Neural cell (in vitro differentiated cells): ENCODE measurements around the gene RBM25. TPM values are rescaled to one million over a fixed set of nuclear protein-coding genes. Genes with fewer than 3 reads are reported as not detected.

Experiments used
- H2AFZ ChIP-seq: fragments of 200-600, 300-800 bp; sonication (generic), shearing (Covaris generic); 2 replicates; pipeline ENCODE4 v1.6.0; 2014; ENCODE audit warnings: low read depth, mild to moderate bottlenecking, antibody characterized with exemption, low read length, moderate library complexity
- H3F3A ChIP-seq: fragments of 200-600 bp; shearing (Covaris generic); 2 replicates; pipeline ENCODE4 v1.6.1; 2016; ENCODE audit warnings: mild to moderate bottlenecking, moderate library complexity, mixed read lengths, antibody characterized with exemption, low read length; ENCODE audit not compliant: insufficient read depth, poor library complexity, severe bottlenecking
- H3K27ac ChIP-seq: fragments of 200-600, 300-800 bp; sonication (generic), shearing (Covaris generic); 2 replicates; pipeline ENCODE4 v1.5.1; 2014; ENCODE audit warnings: mild to moderate bottlenecking, low read length, moderate library complexity
- H3K27me3 ChIP-seq: fragments of 300-800, 200-600 bp; sonication (generic), shearing (Covaris generic); 2 replicates; pipeline ENCODE4 v1.6.0; 2014; ENCODE audit warnings: mild to moderate bottlenecking, low read depth, low read length, moderate library complexity; ENCODE audit not compliant: insufficient read depth
- H3K36me3 ChIP-seq: fragments of 300-800, 200-600 bp; sonication (generic), shearing (Covaris generic); 2 replicates; pipeline ENCODE4 v1.5.1; 2014; ENCODE audit warnings: mild to moderate bottlenecking, antibody characterized with exemption, low read length, moderate library complexity; ENCODE audit not compliant: insufficient read depth
- H3K4me2 ChIP-seq: fragments of 300-800, 200-600 bp; sonication (generic), shearing (Covaris generic); 2 replicates; pipeline ENCODE4 v1.6.0; 2014; ENCODE audit warnings: mild to moderate bottlenecking, low read length
- H3K4me3 ChIP-seq: fragments of 300-800, 200-600 bp; sonication (generic), shearing (Covaris generic); 2 replicates; pipeline ENCODE4 v1.5.1; 2014; ENCODE audit warnings: mild to moderate bottlenecking, low read length, moderate library complexity
- H3K79me2 ChIP-seq: fragments of 200-600 bp; shearing (Covaris generic); replicated peaks from 2 replicates; pipeline ENCODE4 v1.6.0; 2014; ENCODE audit warnings: mild to moderate bottlenecking, low read length, moderate library complexity; ENCODE audit not compliant: insufficient read depth
- H3K9ac ChIP-seq: fragments of 300-800, 200-600 bp; sonication (generic), shearing (Covaris generic); 2 replicates; pipeline ENCODE4 v1.6.1; 2016; ENCODE audit warnings: mild to moderate bottlenecking, low read length, mixed read lengths
- H3K9me2 ChIP-seq: fragments of 200-600 bp; shearing (Covaris generic); 2 replicates; pipeline ENCODE4 v1.6.1; 2016; ENCODE audit warnings: mild to moderate bottlenecking, low read length, mixed read lengths; ENCODE audit not compliant: insufficient read depth
- H3K9me3 ChIP-seq: fragments of 200-600, 300-800 bp; sonication (generic), shearing (Covaris generic); 2 replicates; pipeline ENCODE4 v1.6.1; 2016; ENCODE audit warnings: mild to moderate bottlenecking, mixed run types, low read length, moderate library complexity, mixed read lengths
- H4K20me1 ChIP-seq: fragments of 200-600 bp; shearing (Covaris generic); 2 replicates; pipeline ENCODE4 v1.6.1; 2016; ENCODE audit warnings: mild to moderate bottlenecking, mixed run types; ENCODE audit not compliant: insufficient read depth
- EP300 ChIP-seq: fragments of 450-650 bp; conservative IDR thresholded peaks from 2 replicates; pipeline ENCODE4 v1.6.1; 2014; ENCODE audit warnings: antibody characterized with exemption, mild to moderate bottlenecking, moderate library complexity; ENCODE audit not compliant: poor library complexity, severe bottlenecking
- EZH2 ChIP-seq: fragments of 200-600, 300-800 bp; shearing (Covaris generic), sonication (generic); IDR thresholded peaks from 2 replicates; pipeline ENCODE4 v1.6.1; 2014; ENCODE audit warnings: antibody characterized with exemption, low read length, borderline replicate concordance, mild to moderate bottlenecking; ENCODE audit not compliant: insufficient read depth, poor library complexity, severe bottlenecking
- MXI1 ChIP-seq: fragments of 450-650 bp; conservative IDR thresholded peaks from 2 replicates; pipeline ENCODE4 v1.6.1; 2014; ENCODE audit warnings: antibody characterized with exemption, mild to moderate bottlenecking; ENCODE audit not compliant: poor library complexity, severe bottlenecking
- POLR2AphosphoS5 ChIP-seq: IDR thresholded peaks from 2 replicates; pipeline ENCODE4 v1.6.1; 2012
- RAD21 ChIP-seq: fragments of 450-650 bp; conservative IDR thresholded peaks from 2 replicates; pipeline ENCODE4 v1.6.1; 2014; ENCODE audit warnings: antibody characterized with exemption, mild to moderate bottlenecking, moderate library complexity
- SMC3 ChIP-seq: fragments of 450-650 bp; conservative IDR thresholded peaks from 2 replicates; pipeline ENCODE4 v1.6.1; 2014; ENCODE audit warnings: antibody characterized with exemption, mild to moderate bottlenecking, moderate library complexity; ENCODE audit not compliant: poor library complexity
- TAF1 ChIP-seq: IDR thresholded peaks from 2 replicates; pipeline ENCODE4 v1.6.1; 2012; ENCODE audit warnings: low read depth
- polyA plus RNA-seq: library from polyadenylated mRNA; depleted of rRNA; stranded (reverse); fragments of >200 nt; gene quantifications from 2 replicates; pipeline ENCODE4 v1.2.3, GENCODE V29; 2014
- TF ChIP-seq, protein P1 (sequence below): fragments of 450-650 bp; IDR thresholded peaks from 2 replicates; pipeline ENCODE4 v1.5.1; 2014; ENCODE audit warnings: antibody characterized with exemption, mild to moderate bottlenecking, moderate library complexity; ENCODE audit not compliant: poor library complexity, severe bottlenecking
- TF ChIP-seq, protein P2 (sequence below): IDR thresholded peaks from 2 replicates; pipeline ENCODE4 v1.6.1; 2012; ENCODE audit warnings: borderline replicate concordance

RBM25 gene
- polyA plus RNA-seq, 1 donor from 2014 or later: 206 TPM

DNA sequence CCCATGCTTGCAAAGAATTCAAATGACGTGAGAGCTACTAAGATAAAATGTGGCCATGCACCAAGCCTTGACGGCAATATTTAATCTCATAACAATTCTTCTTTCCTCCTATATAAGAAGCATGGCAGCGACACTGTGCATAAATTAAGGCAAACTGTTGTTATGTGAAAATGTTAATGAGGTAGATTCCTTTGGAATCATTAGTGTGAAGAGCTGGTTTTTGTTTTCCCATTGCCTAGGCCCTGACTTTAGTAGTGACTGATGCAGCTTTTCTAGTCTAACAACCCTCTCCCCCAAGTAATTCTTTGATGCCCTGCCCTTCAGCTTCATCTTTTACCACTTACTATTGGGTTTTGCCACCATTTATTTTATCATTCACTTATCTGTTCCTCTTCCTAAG lies 67.4 kb downstream of the RBM25 start:
- H3K36me3 ChIP-seq: no peaks in the 10 kb centered on the region
- H3K9me3 ChIP-seq: no peaks in the 10 kb centered on the region
- H4K20me1 ChIP-seq: no peaks in the 10 kb centered on the region
- no peak overlapping the region for H3K9ac ChIP-seq
- TF ChIP-seq, protein P1, sequence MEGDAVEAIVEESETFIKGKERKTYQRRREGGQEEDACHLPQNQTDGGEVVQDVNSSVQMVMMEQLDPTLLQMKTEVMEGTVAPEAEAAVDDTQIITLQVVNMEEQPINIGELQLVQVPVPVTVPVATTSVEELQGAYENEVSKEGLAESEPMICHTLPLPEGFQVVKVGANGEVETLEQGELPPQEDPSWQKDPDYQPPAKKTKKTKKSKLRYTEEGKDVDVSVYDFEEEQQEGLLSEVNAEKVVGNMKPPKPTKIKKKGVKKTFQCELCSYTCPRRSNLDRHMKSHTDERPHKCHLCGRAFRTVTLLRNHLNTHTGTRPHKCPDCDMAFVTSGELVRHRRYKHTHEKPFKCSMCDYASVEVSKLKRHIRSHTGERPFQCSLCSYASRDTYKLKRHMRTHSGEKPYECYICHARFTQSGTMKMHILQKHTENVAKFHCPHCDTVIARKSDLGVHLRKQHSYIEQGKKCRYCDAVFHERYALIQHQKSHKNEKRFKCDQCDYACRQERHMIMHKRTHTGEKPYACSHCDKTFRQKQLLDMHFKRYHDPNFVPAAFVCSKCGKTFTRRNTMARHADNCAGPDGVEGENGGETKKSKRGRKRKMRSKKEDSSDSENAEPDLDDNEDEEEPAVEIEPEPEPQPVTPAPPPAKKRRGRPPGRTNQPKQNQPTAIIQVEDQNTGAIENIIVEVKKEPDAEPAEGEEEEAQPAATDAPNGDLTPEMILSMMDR: no peak
- TF ChIP-seq POLR2AphosphoS5 (no peak), EZH2 (no peak), SMC3 (no peak), MXI1 (no peak), TAF1 (no peak), RAD21 (no peak), EP300 (no peak)
- TF ChIP-seq, protein P2, sequence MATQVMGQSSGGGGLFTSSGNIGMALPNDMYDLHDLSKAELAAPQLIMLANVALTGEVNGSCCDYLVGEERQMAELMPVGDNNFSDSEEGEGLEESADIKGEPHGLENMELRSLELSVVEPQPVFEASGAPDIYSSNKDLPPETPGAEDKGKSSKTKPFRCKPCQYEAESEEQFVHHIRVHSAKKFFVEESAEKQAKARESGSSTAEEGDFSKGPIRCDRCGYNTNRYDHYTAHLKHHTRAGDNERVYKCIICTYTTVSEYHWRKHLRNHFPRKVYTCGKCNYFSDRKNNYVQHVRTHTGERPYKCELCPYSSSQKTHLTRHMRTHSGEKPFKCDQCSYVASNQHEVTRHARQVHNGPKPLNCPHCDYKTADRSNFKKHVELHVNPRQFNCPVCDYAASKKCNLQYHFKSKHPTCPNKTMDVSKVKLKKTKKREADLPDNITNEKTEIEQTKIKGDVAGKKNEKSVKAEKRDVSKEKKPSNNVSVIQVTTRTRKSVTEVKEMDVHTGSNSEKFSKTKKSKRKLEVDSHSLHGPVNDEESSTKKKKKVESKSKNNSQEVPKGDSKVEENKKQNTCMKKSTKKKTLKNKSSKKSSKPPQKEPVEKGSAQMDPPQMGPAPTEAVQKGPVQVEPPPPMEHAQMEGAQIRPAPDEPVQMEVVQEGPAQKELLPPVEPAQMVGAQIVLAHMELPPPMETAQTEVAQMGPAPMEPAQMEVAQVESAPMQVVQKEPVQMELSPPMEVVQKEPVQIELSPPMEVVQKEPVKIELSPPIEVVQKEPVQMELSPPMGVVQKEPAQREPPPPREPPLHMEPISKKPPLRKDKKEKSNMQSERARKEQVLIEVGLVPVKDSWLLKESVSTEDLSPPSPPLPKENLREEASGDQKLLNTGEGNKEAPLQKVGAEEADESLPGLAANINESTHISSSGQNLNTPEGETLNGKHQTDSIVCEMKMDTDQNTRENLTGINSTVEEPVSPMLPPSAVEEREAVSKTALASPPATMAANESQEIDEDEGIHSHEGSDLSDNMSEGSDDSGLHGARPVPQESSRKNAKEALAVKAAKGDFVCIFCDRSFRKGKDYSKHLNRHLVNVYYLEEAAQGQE: no peak
- no peak overlapping the region for H3K4me3 ChIP-seq
- no peaks in the 10 kb centered on the region for H3K79me2 ChIP-seq
- H3K4me2 ChIP-seq: no peak overlapping the region
- H3K27me3 ChIP-seq: no peaks in the 10 kb centered on the region
- H3F3A ChIP-seq: no peaks in the 10 kb centered on the region
- H2AFZ ChIP-seq: no peak overlapping the region
- no peak overlapping the region for H3K27ac ChIP-seq
- H3K9me2 ChIP-seq: no peaks in the 10 kb centered on the region

DNA sequence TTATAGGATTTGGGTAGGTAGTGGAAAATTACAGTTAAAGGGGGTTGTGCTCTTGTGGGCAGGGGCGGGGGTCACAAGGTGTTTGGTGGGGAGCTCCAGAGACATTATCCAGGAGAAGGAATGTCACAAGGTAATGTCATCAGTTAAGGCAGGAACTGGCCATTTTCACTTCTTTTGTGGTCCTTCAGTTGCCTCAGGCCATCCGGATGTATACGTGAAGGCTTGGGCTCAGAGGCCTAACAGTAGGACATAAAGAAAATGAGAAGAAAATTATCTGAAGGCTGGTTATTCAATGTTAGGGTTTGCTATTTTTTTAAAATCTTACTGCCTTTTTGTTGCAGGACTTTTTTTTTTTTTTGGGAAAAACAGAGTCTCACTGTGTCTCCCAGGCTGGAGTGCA lies 75.5 kb downstream of the RBM25 start:
- Histone ChIP-seq H3F3A (no peaks in the 10 kb centered on the region), H3K27me3 (no peaks in the 10 kb centered on the region), H3K36me3 (no peaks in the 10 kb centered on the region), H4K20me1 (no peaks in the 10 kb centered on the region), H3K9ac (no peak overlapping the region), H3K79me2 (peaks cover 15% of the 10 kb centered on the region), H3K4me3 (no peak overlapping the region), H3K9me2 (no peaks in the 10 kb centered on the region), H3K4me2 (no peak overlapping the region), H3K9me3 (no peaks in the 10 kb centered on the region), H2AFZ (no peak overlapping the region), H3K27ac (no peak overlapping the region)
- TF ChIP-seq POLR2AphosphoS5 (no peak), RAD21 (no peak), EP300 (no peak), TAF1 (no peak)
- TF ChIP-seq, protein P2: no peak
